ENCODE measurements around the gene RNF220. TPM values are rescaled to one million over a fixed set of nuclear protein-coding genes. Genes with fewer than 3 reads are reported as not detected.

Gene RNF220
- total RNA-seq, 1 experiment from 2014 or later, result 68.7 TPM

GRCh38 chr1:44654621-44655187 is 249.6 kb downstream of the RNF220 start:
- intact Hi-C loops (cut with micrococcal nuclease; ENCODE audit: unreplicated experiment), result no loop called here
- CTCF ChIA-PET, result interaction anchor here (0.6 kb wide), 1 partner anchor 18 kb away, joined by 3 read pairs; no protein-coding TSS in a partner anchor
- no peaks in the 10 kb centered on the region for H3K27me3 Mint-ChIP-seq (ENCODE audit: unreplicated experiment)
- no peak overlapping the region for H3K27ac Mint-ChIP-seq (ENCODE audit: unreplicated experiment)
- TF ChIP-seq CTCF (IDR thresholded peaks at IDR 0.05; ENCODE audit: unreplicated experiment), result no peak
- H3K9me3 Mint-ChIP-seq (ENCODE audit: low read depth, unreplicated experiment), result no peaks in the 10 kb centered on the region
- no TSS peak for BruUV-seq (replicated peaks)
- H3K4me1 Mint-ChIP-seq (ENCODE audit: low read depth, unreplicated experiment), result no peaks in the 10 kb centered on the region
- peaks cover 7% of the 10 kb centered on the region for H3K36me3 Mint-ChIP-seq (ENCODE audit: insufficient read depth, unreplicated experiment)
- no peak for DNase-seq
- no peak overlapping the region for H3K4me3 Mint-ChIP-seq (ENCODE audit: low read depth, unreplicated experiment)

GRCh38 chr1:44655609-44656008 is 250.6 kb downstream of the RNF220 start:
- intact Hi-C loops (cut with micrococcal nuclease; ENCODE audit: unreplicated experiment), result no loop called here
- BruUV-seq (replicated peaks), result no TSS peak
- peak; percentile 59 for DNase-seq
- no peaks in the 10 kb centered on the region for H3K4me1 Mint-ChIP-seq (ENCODE audit: low read depth, unreplicated experiment)
- H3K36me3 Mint-ChIP-seq (ENCODE audit: insufficient read depth, unreplicated experiment), result peaks cover 7% of the 10 kb centered on the region
- H3K4me3 Mint-ChIP-seq (ENCODE audit: low read depth, unreplicated experiment), result no peak overlapping the region
- no peak overlapping the region for H3K27ac Mint-ChIP-seq (ENCODE audit: unreplicated experiment)
- CTCF ChIA-PET, result no interaction called here
- TF ChIP-seq CTCF (IDR thresholded peaks at IDR 0.05; ENCODE audit: unreplicated experiment), result peak; percentile 75
- no peaks in the 10 kb centered on the region for H3K9me3 Mint-ChIP-seq (ENCODE audit: low read depth, unreplicated experiment)
- no peaks in the 10 kb centered on the region for H3K27me3 Mint-ChIP-seq (ENCODE audit: unreplicated experiment)

GRCh38 chr1:44659566-44659965 is 254.5 kb downstream of the RNF220 start:
- intact Hi-C loops (cut with micrococcal nuclease; ENCODE audit: unreplicated experiment), result no loop called here
- CTCF ChIA-PET, result interaction anchor here (0.7 kb wide), 1 partner anchor 17 kb away, joined by 5 read pairs; no protein-coding TSS in a partner anchor

GRCh38 chr1:44660176-44660575 is 255.1 kb downstream of the RNF220 start:
- Mint-ChIP-seq H3K4me1 (ENCODE audit: low read depth, unreplicated experiment) (no peaks in the 10 kb centered on the region), H3K36me3 (ENCODE audit: insufficient read depth, unreplicated experiment) (no peaks in the 10 kb centered on the region), H3K27ac (ENCODE audit: unreplicated experiment) (no peak overlapping the region), H3K4me3 (ENCODE audit: low read depth, unreplicated experiment) (no peak overlapping the region), H3K27me3 (ENCODE audit: unreplicated experiment) (no peaks in the 10 kb centered on the region), H3K9me3 (ENCODE audit: low read depth, unreplicated experiment) (no peaks in the 10 kb centered on the region)
- CTCF ChIA-PET, result interaction anchor here (0.6 to 0.7 kb wide), 2 partner anchors 17 to 569 kb away, joined by 4 to 5 read pairs; no protein-coding TSS in a partner anchor
- intact Hi-C loops (cut with micrococcal nuclease; ENCODE audit: unreplicated experiment), result no loop called here
- BruUV-seq (replicated peaks), result no TSS peak
- no peak for TF ChIP-seq CTCF (IDR thresholded peaks at IDR 0.05; ENCODE audit: unreplicated experiment)
- DNase-seq, result peak; percentile 40

More at GRCh38 chr1:44659566-44659965, 254.5 kb downstream of the RNF220 start:
- Mint-ChIP-seq H3K9me3 (ENCODE audit: low read depth, unreplicated experiment) (no peaks in the 10 kb centered on the region), H3K4me1 (ENCODE audit: low read depth, unreplicated experiment) (no peaks in the 10 kb centered on the region), H3K27ac (ENCODE audit: unreplicated experiment) (no peak overlapping the region), H3K4me3 (ENCODE audit: low read depth, unreplicated experiment) (no peak overlapping the region), H3K27me3 (ENCODE audit: unreplicated experiment) (no peaks in the 10 kb centered on the region), H3K36me3 (ENCODE audit: insufficient read depth, unreplicated experiment) (peaks cover 4% of the 10 kb centered on the region)
- no peak for DNase-seq
- no TSS peak for BruUV-seq (replicated peaks)
- TF ChIP-seq CTCF (IDR thresholded peaks at IDR 0.05; ENCODE audit: unreplicated experiment), result no peak
